Measurements from ENCODE around the gene EYS.

GRCh38 chr6:64990652-64991304 lies 716.2 kb downstream of the EYS start:
- TF ChIP-seq YY1 (IDR thresholded peaks at IDR 0.05; ENCODE audit: insufficient read depth, insufficient replicate concordance, low read depth, low read length) (no peak), CTCF (CRISPR knock-in tag; IDR thresholded peaks at IDR 0.05) (no peak), JUND (CRISPR knock-in tag; IDR thresholded peaks at IDR 0.05) (no peak), KDM5B (CRISPR knock-in tag; IDR thresholded peaks at IDR 0.05; ENCODE audit: borderline replicate concordance) (no peak)

Data from HepG2 (cell line).